HFFc6 (cell line): Measurements from ENCODE around the gene ELOVL1. TPM values are rescaled to one million over a fixed set of nuclear protein-coding genes. Genes with fewer than 3 reads are reported as not detected.
"Not testable (repeated sequence)": the region's sequence is repeated elsewhere in the genome, so short reads cannot be mapped to it uniquely, and the experiment has no call there.

ENCODE experiments used
- DNase-seq: peaks from one replicate; pipeline ENCODE4 v3.0.0-alpha.2; 2018
- H3K27ac Mint-ChIP-seq: 2 replicates; pipeline ENCODE4 v1.8.0; 2020; ENCODE audit warnings: mild to moderate bottlenecking, mixed read lengths
- H3K27me3 Mint-ChIP-seq: 2 replicates; pipeline ENCODE4 v1.8.0; 2021; ENCODE audit warnings: mild to moderate bottlenecking, moderate library complexity, mixed read lengths; ENCODE audit not compliant: insufficient read depth
- H3K36me3 Mint-ChIP-seq: 2 replicates; pipeline ENCODE4 v1.8.0; 2021; ENCODE audit warnings: low read depth, mixed read lengths
- H3K4me1 Mint-ChIP-seq: 2 replicates; pipeline ENCODE4 v1.8.0; 2020; ENCODE audit warnings: low read depth, mixed read lengths
- H3K4me3 Mint-ChIP-seq: 2 replicates; pipeline ENCODE4 v1.8.0; 2020; ENCODE audit warnings: mild to moderate bottlenecking, moderate library complexity, mixed read lengths
- H3K9me3 Mint-ChIP-seq: 2 replicates; pipeline ENCODE4 v1.8.0; 2020; ENCODE audit warnings: mild to moderate bottlenecking, mixed read lengths
- CTCF ChIP-seq: fragments of 200-600 bp; sonication (generic); IDR thresholded peaks from 2 replicates; pipeline ENCODE4 v1.5.0; 2021; ENCODE audit warnings: antibody characterized with exemption, mild to moderate bottlenecking
- long read RNA-seq: library from polyadenylated mRNA; unstranded; transcript quantifications from one replicate; pipeline ENCODE4 v2.0.0, GENCODE V29; 2019
- total RNA-seq, 6 experiments: library from RNA; stranded (reverse); fragmentation: NEBNext Ultra II Directional; extraction: Animal tissue kit (Norgen Biotek cat#: 25700); gene quantifications; 2 replicates in 1 of 6; 3 replicates in 5 of 6; pipeline ENCODE4 v1.2.3, GENCODE V29; 2021

ELOVL1 gene
- total RNA-seq: 100 to 1,000 TPM; 137 to 185 (median 160) TPM
- long read RNA-seq, transcript ELOVL1-212 (7 exons, 828 nt): minor isoform, 11 of 113 reads
- long read RNA-seq, transcript ELOVL1-216 (8 exons, 1,625 nt): minor isoform, 9 of 113 reads
- long read RNA-seq, transcript ELOVL1-201 (8 exons, 1,477 nt): major isoform, 64 of 113 reads
- long read RNA-seq, partial matches to known transcripts: 8 of 113 reads
- long read RNA-seq, other reads (novel, unspliced or antisense): 21 of 113 reads

GRCh38 chr1:43367904-43368645 lies at the start of gene ELOVL1:
ELOVL1 (minus strand) TSS chr1:43368011; CDS start chr1:43365609, 2,402 bp downstream.
- Mint-ChIP-seq H3K4me1 (peaks cover 44% of the 10 kb centered on the region), H3K9me3 (no peaks in the 10 kb centered on the region), H3K27ac (peak within 1 kb of the TSS; percentile 93), H3K27me3 (no peaks in the 10 kb centered on the region; the same call in 1 of the 2 replicates), H3K4me3 (peak within 1 kb of the TSS; percentile 93), H3K36me3 (peaks cover 45% of the 10 kb centered on the region)
- peak; percentile 84 for DNase-seq
- peak; percentile 32; the same call in 1 of the 2 replicates for TF ChIP-seq CTCF

DNA sequence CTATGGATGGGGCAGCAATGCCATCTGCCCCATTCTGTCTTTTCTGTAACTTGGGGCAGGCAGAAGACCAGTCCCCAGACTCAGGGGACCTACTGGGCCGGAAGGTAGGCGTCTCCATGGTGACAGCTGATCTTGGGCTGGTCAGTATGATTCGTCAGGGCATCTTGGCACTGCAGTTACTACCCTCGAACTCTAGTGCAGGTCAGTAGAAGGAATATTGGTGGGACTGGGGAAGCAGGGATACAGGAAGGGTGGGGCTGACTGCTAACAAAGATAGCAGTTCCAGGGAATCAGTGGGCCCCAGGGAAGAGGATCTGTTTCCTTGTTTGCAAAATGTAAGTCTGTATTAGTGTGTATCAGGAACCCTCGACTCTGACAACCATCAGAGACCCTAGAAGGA lies 48.1 kb upstream of the ELOVL1 start:
- Mint-ChIP-seq H3K36me3 (peaks cover 26% of the 10 kb centered on the region), H3K27me3 (peaks cover 4% of the 10 kb centered on the region), H3K9me3 (no peaks in the 10 kb centered on the region), H3K4me3 (no peak overlapping the region), H3K4me1 (peaks cover 15% of the 10 kb centered on the region), H3K27ac (no peak overlapping the region)
- no peak for TF ChIP-seq CTCF
- no peak for DNase-seq

DNA sequence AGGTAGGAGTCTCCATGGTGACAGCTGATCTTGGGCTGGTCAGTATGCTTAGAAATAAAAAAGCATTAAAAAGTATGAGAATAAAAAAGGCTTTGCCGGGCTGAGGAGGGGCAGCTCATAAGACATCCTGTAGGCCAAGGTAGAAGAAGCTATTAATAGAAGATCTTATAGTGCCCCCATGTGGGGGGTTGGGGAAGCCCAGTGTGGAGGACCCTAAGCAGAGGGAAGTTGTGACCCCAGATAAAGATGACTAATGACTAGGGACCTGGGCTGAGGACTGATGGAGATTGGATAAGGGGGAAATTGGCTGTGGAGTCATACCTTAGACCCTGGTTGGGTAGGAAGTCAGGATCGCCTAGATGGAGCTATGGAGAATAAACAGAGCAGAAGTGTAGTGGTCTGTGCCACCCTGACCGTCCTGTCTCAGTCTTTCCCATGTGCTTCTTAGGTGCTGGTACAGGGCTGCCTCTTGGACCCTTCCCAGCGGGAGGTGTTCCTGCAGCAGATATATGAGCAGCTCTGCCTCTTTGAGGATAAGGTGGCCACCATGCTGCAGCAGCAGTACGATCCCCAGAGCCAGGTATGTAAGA lies 46.9 kb upstream of the ELOVL1 start:
- Mint-ChIP-seq H3K4me3 (no peak overlapping the region), H3K27me3 (peaks cover 4% of the 10 kb centered on the region), H3K27ac (peak overlapping the region; percentile 17; the same call in 1 of the 2 replicates)

GRCh38 chr1:43413426-43413825 lies 45.6 kb upstream of the ELOVL1 start:
- H3K9me3 Mint-ChIP-seq, H3K4me3 Mint-ChIP-seq, H3K27me3 Mint-ChIP-seq, DNase-seq: not testable (repeated sequence)
- Mint-ChIP-seq H3K36me3 (peaks cover 46% of the 10 kb centered on the region), H3K27ac (peak overlapping the region; percentile 29; the same call in 1 of the 2 replicates), H3K4me1 (peaks cover 27% of the 10 kb centered on the region)

More for the DNA sequence above, 46.9 kb upstream of the ELOVL1 start:
- Mint-ChIP-seq H3K9me3 (no peaks in the 10 kb centered on the region), H3K4me1 (peaks cover 18% of the 10 kb centered on the region), H3K36me3 (peaks cover 33% of the 10 kb centered on the region)
- peak; percentile 28 for DNase-seq
- peak; percentile 82 for TF ChIP-seq CTCF

GRCh38 chr1:43410571-43410970 lies 42.8 kb upstream of the ELOVL1 start:
- TF ChIP-seq CTCF: no peak
- Mint-ChIP-seq H3K36me3 (peaks cover 57% of the 10 kb centered on the region), H3K27ac (no peak overlapping the region), H3K27me3 (peaks cover 4% of the 10 kb centered on the region), H3K9me3 (no peaks in the 10 kb centered on the region), H3K4me3 (no peak overlapping the region), H3K4me1 (peaks cover 27% of the 10 kb centered on the region)
- DNase-seq: no peak
